ENCODE results near the gene IMMP2L.

- TF ChIP-seq, protein P1, sequence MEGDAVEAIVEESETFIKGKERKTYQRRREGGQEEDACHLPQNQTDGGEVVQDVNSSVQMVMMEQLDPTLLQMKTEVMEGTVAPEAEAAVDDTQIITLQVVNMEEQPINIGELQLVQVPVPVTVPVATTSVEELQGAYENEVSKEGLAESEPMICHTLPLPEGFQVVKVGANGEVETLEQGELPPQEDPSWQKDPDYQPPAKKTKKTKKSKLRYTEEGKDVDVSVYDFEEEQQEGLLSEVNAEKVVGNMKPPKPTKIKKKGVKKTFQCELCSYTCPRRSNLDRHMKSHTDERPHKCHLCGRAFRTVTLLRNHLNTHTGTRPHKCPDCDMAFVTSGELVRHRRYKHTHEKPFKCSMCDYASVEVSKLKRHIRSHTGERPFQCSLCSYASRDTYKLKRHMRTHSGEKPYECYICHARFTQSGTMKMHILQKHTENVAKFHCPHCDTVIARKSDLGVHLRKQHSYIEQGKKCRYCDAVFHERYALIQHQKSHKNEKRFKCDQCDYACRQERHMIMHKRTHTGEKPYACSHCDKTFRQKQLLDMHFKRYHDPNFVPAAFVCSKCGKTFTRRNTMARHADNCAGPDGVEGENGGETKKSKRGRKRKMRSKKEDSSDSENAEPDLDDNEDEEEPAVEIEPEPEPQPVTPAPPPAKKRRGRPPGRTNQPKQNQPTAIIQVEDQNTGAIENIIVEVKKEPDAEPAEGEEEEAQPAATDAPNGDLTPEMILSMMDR (IDR thresholded peaks at IDR 0.05), result no peak
- TF ChIP-seq POLR2A (IDR thresholded peaks at IDR 0.05), result no peak
These were observed 532.6 kb downstream of the IMMP2L start for GRCh38 chr7:111029574-111030251.

Measured in thyroid gland (tissue), 4 donors.